HG03060 (cell line): Measurements from ENCODE around the gene MTG2.

Experiments
- ATAC-seq: cut with Tn5 transposase; IDR thresholded peaks from one replicate; pipeline ENCODE4 v1.9.1; 2021; ENCODE audit warnings: low read depth, moderate number of reproducible peaks; ENCODE audit not compliant: unreplicated experiment

Gene MTG2

DNA sequence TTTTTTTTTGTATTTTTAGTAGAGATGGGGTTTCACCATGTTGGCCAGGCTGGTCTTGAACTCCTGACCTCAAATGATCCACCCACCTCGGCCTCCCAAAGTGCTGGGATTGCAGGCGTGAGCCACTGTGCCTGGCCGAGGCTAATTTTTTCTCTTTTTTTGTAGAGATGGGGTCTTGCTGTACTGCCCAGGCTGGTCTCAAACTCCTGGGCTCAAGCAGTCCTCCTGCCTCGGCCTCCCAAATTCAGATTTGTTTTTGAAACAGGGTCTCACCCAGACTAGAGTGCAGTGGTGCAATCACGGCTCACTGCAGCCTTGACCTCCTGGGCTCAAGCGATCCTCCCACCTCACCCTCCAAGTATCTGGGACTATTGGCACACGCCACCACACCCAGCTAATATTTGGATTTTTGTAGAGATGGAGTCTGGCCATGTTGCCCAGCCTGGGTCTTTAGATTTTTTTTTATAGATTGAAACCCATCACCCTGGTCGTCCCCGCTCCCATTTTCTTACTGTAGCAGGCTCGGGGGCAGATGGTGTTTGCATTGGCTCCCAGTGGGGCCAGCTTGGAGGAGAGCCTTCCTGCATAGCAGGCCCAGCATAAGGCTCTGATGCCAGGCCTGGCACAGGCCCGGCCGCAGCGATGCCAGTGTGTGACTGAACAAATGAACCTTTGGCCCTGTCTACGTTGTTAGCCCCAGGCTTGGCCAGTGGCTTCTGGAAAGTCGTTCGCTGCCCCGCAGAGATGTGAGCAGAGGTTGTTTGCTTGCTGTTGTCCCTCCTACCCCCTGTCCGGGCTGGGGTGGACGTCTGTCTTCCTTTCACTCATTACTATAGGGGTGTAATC is 4.3 kb upstream of the MTG2 start:
- no peak for ATAC-seq

DNA sequence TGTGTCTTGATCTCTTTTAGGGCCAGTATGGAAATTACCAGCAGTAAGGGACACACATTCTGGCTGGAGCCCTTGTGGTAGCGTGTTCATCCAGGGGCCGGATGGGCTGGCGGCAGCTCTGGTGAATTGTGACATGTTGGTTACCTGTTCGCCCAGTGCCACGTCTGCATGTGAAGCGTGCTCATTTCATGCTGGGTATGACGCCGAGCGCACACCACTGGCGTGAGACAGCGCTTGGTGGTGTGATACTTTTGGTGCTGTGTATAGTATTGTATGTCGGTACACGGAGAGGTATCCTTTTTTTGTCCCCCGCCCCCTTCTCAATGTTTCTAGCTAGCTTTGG is 3.7 kb upstream of the MTG2 start:
- no peak for ATAC-seq

DNA sequence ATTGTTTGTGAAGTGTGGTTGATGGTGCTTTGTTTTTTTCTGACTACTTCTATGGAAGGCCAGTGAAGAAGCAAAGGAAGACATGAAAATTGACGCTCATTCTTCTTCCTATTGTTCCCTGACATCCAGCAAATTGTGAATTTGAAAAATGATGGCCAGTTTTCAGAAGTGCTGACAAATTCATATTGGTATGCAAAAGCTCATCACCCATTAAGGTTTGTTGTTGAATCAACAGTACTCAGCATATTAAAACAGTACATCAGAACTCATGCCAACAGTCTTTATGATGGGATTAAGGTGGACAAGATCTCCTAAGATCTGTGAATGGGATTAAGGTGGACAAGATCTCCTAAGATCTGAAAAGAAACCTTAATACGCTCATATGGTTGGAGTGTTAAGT is 1.0 kb upstream of the MTG2 start:
- ATAC-seq: no peak

DNA sequence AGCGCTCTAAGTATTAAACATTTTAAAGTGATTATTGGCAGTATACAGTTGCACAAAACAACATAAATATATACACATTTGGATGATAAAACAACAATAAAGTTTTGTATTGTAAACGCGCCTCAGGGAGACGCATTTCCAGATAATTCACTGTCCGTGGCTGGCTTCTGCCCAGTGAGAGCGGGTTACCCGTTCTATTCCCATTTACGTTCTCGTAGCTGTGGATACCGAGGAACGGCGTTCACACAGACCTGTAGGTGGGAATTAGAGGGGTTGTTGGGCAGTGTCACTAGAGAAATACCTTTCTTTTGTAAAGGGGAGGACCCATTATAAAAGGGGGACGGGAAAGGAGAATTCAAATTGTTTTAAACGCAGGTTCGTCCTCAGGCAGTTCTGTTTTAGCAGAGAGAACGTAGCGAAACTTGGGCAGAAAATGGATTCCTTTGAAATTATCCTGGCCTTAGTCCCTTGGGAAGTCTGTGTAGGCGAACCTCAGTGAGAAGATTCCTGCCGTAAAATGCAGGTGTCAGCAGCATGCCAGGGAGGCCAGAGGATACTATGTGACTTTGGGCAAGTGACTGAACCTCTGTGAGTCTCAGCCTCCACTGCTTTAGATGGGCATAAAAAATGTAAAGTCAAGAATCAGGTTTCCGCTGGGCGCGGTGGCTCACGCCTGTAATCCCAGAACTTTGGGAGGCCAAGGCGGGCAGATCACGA is 756 bp downstream of the MTG2 start:
- ATAC-seq: no peak

DNA sequence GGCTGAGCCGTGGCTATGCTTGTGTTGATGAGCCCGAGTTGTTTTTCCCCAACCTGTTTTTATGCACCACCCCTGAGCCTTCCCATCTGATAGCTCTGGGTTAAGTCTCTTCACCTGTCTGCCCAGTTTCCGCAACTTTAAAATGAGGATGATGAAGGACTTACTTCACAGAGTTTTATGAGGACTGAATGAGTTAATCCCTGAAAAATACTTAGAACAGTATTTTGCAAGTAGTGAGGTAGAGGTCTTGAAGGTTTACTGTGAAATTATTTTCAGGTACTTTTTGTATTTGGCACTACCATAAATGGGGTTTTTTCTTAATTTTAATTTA is 3.2 kb downstream of the MTG2 start:
- ATAC-seq: no peak

DNA sequence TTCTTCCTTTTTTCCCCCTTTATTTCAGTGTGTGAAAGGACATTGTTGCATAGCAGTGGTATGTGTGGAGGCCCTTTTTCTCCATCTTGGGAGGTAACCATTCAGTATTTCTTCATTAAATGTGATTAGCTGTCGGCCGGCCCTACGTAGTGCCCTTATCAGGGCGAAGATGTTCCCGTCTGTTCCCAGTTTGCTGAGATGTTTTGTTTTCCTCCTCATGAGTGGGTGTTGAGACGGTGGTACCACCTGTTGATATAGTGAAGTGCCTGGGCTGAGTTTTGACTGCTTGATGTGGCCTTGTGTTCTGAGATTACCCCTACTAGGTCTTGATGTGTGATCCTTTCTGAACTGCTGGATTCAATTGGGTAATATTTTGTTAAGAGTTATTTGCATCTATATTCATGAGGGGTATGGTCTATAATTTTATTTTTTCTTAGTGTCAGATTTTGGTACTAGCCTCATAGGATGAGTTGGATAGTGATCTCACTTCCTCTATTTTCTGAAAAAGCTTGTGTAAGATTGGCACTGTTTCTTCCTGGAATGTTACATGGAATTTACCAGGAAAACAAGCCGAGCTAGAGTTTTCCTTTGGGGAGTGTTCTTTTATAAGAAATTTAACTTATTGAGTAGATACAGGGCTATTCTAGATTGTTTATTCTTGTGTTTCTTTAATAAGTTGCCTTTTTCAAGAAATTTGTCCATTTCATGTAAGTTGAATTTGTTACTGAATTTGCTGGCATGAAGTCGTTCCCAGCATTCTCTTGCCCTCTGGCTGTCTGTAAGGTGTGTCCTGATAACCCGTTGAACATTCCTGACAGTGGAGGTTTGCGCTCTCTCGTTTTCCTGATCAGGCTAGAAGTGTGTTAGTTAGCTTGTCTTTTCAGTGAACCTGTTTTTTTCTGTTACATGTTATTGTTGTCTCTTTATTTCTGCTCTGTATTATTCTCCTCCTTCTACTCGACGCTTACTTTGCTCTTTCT is 4.3 kb downstream of the MTG2 start:
- ATAC-seq: no peak

DNA sequence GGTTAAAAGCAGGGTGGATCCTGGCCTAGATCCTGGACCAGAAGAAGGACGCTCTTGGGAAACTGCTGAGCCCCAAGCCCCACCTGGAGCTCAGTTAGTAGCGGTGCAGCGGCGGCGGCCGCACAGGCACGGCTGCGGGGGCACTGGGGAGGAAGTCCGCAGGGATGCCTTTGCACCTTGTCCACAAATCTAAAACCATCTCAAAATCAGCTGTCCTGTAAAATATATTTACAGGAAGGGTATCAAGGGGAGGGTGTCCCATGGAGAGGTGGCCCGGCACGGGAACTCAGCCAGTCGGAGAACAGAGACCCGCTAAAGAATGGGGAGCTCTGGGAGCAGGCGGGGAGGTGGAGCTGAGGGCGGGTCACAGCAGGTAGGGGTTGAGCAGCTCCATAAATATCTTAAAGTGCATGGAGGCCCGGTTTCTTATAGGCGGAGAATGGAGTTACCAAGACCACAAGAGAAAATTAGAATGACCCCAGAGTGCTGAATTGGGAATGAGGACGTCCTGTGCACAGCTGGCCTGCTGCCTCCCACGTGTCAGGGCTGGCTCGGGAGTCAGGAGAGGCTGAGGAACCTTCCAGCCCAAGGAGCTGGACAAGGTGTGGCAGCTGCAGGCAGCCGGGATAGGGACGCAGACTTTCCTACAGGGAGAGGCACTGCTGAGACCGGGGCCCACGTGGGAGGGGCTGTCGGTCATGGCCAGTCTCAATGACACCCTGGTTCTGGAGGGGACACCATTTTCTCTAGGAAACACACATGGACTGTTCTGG is 8.0 kb downstream of the MTG2 start:
- ATAC-seq: no peak

DNA sequence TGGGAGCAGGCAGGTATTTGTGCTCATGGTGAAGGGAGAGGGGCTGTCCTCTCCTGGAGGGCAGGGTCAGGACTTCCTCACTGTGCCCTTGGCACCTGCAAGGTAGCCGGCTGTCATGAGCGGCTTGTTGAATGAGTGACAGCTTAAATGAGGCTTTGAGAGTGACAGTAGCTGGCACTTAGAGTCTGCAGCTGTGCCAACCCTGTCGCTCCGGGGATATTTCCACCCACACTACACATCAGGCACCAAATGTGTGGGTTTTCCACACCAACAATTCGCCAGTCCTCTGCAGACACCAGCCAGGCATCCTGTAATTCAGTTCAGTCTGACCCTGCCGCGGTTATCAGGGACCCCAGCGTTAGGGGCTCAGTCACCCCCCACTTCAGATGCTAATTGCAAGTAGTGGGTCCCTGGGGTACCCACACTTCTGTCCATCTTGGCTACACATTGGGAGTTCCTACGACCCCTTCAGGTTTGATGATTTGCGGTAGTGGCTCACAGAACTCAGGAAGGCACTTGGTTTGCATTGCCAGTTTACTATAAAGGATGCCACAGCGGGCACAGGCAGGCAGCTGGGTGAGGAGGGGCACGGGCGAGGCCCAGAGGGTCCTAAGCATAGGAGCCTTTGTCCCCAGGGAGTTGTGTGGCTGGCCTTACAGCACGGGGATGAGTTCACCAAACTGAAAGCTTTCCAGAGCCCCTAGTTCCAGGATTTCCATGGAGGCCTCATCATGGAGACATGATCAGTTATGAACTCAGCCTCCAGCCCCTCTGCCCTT is 9.1 kb downstream of the MTG2 start:
- ATAC-seq: no peak

DNA sequence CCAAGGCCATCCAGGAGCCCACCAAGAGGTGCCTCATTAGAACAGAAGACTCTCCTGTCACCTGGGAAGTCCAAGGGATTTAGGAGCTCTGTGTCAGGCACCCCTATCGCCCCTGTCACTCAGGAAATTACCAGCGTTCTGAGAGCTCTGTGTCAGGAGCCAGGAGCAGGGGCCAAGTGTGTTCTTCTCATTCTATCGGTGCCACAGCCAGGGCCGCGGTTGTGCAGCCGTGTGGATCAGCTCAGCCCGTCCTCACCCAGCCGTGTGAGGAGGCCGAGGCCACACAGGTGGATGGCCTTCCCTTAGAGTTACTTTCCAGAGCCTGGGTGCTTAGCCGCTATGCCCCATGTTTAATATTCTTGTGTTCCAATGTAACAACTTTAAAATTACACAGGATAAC is 9.8 kb downstream of the MTG2 start:
- ATAC-seq: no peak

DNA sequence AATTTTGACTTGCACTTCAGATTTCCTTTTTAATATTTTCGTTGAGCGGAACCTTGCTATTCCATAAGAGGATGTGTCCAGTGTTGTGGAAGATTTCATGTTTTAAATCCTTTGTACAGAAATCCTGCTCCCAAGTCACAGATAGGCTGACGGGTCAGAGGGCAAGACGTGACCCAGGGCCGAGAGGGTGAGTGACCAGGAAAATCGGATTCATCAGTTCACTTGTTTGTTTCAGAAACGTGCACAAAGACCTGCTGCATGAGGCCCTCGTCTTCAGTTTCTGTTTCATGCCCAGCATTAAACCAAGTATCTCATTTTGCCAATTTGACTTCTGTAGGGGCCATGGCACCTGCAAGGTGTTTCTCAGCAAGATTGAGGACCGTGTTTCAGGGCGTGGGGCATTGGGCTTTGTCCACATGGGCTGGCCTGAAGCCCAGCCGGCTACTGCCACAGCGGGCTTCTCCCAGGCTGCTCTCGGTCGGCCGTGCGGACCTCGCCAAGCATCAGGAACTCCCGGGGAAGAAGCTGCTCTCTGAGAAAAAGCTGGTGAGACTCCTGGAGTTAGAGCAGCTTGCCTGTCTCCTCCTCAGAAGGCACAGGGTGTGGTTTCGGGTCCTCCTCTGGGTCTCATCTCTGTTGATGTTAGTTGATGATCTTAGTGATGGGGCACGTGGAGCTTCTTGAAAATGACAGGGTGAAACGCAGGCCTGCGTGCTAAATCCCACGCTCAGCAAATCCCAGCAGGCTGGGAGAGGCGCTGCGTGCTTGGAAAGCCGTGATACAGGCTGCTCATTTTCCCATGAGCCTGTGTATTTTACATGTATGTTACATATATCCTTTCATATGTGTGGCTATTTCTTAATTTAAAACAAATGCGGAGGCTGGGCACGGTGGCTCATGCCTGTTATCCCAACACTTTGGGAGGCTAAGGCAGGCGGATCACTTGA is 10.5 kb downstream of the MTG2 start:
- ATAC-seq: no peak

DNA sequence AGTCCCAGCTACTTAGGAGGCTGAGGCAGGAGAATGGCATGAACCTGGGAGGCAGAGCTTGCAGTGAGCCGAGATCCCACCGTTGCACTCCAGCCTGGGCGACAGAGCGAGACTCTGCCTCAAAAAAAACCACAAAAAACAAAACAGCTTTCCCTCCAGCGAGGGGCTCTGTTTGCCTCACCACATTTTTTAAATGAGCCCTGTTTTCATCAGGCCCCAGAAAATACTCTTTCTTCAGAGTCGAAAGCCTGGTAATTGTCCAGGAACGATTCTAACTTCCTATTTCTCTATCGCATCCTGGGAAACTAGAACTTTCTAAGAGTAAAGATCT is 12.2 kb downstream of the MTG2 start:
- no peak for ATAC-seq

DNA sequence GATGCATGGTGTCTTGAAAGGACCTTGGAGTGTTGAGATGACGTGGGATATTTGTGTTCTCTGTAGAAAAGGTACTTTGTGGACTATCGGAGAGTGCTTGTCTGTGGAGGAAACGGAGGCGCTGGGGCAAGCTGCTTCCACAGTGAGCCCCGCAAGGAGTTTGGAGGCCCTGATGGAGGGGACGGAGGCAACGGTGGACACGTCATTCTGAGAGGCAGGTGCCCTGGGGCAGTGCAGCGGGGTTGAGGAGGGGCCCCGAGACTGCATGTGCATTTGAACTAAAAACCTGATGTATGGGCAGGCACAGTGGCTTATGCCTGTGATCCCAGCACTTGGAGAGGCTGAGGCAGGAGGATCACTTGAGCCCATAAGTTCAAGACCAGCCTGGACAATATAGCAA is 12.9 kb downstream of the MTG2 start:
- ATAC-seq: no peak

DNA sequence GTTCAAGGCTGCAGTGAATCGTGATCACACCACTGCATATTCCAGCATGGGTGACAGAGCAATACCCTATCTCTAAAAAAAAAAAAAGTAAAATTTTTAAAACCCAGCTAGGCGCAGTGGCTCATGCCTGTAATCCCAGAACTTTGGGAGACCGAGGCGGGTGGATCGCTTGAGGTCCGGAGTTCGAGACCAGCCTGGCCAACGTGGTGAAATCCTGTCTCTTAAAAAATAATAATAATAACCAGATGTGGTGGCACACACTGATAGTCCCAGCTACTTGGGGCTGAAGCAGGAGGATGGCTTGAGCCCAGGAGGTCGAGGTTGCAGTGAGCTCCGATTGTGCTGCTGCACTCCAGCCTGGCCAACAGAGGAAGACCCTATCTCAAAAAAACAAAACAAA is 13.5 kb downstream of the MTG2 start:
- no peak for ATAC-seq

DNA sequence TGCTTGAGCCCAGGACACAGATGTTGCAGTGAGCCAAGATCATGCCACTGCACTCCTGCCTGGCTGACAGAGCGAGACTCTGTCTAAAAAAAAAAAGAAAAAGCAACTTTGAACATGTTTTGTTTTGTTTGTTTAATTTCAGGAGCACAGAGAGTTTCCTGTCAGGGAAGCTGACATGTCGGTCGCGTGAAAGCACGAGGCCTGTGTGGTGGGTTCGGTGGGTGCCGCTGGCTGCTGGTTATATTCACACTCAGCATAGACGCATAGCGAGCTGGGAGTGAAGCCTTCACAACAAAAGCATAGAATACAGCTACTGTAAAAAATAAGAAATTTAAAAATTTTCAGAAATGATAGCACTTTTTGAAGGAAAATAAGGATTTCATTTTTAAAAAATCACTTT is 14.5 kb downstream of the MTG2 start:
- ATAC-seq: no peak

DNA sequence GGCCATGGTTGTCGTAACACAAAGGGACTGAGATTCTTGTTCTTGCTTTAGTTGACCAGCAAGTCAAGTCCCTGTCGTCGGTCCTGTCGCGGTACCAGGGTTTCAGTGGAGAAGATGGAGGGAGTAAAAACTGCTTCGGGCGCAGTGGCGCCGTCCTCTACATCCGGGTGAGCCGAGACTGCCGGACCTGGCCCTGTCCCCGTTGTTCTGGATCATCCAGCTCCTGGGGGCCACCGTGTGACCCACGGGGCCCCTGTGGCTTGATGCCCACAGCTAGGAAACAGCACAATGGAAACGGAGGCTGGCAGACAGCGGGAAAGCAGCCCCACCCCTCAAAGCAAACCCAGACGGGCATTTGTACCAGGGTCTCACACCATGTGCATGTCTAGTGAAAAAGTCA is 15.0 kb downstream of the MTG2 start:
- ATAC-seq: no peak

DNA sequence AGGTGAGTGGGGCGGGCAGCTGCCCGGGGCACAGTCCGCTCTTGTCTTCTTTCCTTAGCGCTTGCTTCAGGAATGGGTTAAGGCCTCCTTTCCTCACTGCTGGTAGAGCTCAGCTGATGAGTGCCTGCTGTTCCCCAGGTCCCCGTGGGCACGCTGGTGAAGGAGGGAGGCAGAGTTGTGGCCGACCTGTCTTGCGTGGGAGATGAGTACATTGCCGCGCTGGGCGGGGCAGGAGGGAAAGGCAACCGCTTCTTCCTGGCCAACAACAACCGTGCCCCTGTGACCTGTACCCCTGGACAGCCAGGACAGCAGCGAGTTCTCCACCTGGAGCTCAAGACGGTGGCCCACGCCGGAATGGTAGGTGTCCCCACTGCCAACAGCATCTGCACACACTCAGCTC is 15.7 kb downstream of the MTG2 start:
- no peak for ATAC-seq

DNA sequence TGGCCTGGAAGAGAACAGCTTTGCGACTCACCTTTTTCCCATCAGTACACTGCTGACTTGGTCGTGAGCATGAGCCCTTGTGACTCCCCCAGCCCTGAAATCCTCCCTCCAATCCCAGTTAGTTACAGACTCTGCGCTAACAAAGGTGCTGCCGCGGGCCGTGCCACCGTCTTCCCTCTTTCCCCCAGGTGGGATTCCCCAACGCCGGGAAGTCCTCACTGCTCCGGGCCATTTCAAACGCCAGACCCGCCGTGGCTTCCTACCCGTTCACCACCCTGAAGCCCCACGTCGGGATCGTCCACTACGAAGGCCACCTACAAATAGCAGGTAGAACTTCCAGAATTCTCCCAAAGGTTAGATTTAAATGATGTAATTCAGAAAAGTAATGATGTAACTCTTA is 16.1 kb downstream of the MTG2 start:
- ATAC-seq: no peak

DNA sequence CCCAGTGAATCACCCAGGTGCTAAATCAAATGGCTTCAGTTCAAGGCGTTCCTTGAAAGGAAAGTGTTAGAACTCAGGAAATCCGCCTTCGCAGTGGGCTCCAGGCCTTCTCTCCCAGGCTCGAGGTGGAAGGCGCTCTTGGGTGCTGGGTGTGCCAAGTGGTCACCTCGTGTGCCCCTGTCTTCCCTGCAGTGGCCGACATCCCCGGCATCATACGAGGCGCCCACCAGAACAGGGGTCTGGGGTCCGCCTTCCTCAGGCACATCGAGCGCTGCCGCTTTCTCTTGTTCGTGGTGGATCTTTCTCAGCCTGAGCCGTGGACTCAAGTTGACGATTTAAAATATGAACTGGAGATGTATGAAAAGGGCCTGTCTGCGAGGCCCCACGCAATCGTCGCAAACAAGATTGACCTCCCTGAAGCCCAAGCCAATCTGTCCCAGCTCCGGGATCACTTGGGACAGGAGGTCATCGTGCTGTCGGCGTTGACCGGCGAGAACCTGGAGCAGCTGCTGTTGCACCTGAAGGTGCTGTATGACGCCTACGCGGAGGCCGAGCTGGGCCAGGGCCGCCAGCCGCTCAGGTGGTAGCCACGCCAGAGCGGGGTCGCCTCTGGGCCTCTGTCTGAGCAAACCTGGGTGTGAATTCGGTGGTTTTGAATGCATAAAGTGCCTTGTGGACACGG is 17.8 kb downstream of the MTG2 start:
- ATAC-seq: no peak
